ENCODE data around the gene OTOA. TPM values are rescaled to one million over a fixed set of nuclear protein-coding genes. Genes with fewer than 3 reads are reported as not detected.
A peak's percentile ranks its signal among the peaks of the same experiment; 100 is the strongest.
"Not testable (repeated sequence)": the region's sequence is repeated elsewhere in the genome, so short reads cannot be mapped to it uniquely, and the experiment has no call there.

OTOA gene
- total RNA-seq, 1 experiment from 2014 or later: not detected

DNA sequence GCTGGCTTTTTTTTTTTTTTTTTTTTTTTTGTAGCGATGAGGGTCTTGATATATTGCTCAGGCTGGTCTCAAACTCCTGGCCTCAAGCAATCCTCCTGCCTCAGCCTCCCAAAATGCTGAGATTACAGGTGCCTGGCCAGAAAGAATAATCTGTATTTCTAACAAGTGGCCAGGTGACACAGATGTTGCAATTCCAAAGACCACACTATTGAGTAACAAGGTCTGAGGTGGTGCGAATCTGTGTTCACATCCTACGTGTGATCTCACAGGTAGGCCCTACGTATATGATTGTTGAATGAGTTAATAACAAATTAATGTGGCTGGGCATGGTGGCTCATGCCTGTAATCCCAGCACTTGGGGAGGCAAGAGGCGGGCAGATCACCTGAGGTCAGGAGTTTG is 33.3 kb downstream of the OTOA start:
- no peaks in the 10 kb centered on the region for H3K9me3 ChIP-seq
- DNase-seq: no peak
- H3K4me3 ChIP-seq: no peak overlapping the region
- H3K36me3 ChIP-seq: no peaks in the 10 kb centered on the region
- H3K27me3 ChIP-seq: no peaks in the 10 kb centered on the region

DNA sequence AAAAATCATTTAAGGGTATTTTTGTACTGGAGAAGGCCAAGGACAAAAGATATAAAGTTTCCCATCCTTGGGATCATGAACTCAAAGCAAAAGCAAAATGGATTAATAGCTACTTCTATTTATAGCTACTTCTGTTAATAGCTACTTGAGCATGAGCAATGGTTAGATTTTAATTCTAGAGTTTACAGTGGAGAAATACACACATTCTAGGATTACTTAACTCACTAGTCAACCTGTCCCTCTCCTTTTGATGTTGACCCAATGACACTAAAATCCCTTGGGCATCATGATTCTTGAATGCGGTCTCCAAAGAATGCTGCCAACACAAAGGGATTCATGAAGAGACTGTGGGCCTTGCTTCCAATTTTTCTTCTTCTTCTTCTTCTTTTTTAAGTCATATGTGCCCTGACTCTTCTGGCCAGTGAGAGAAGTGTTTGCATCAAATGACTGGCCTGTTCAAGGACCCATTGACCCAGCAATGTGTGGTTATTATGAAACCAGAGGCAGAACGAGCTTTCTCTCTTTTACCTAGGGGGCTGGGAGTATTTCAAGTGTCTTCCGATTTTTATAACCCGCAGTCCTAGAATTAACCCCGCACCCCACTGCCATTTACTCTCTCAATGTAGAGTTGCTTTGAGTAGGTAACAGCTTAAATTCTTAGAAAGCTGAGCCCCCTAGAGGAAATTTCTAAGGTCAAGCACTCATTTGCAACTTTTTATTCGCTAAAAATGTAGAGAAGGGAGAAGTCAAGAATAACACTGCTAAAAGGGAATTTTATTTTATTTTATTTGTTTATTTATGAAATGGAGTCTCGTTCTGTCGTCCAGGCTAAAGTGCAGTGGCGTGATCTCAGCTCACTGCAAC is 34.6 kb downstream of the OTOA start:
- Histone ChIP-seq H3K27me3 (no peaks in the 10 kb centered on the region), H3K9me3 (no peaks in the 10 kb centered on the region; the same call in 1 of the 2 replicates), H3K4me3 (no peak overlapping the region), H3K36me3 (no peaks in the 10 kb centered on the region)
- no peak for DNase-seq

DNA sequence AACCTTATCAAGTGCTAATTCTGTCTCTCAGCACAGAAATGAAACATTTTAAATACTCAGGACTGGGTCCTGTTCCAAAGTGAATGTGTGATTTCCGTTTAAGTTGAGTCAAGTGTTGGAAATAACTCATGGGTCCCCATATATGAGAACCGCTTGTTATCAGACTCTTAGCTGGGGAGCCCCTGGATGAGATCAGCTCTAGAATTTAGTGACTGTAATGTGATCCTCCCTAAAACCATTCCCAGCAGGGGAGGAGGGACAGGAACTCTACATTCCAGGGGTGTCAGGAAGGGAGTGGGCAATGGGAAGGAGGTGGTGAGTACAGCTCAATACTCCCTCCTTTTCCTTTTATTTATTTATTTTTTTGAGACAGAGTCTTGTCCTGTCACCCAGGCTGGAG is 37.5 kb downstream of the OTOA start:
- H3K4me3 ChIP-seq: no peak overlapping the region
- no peak for DNase-seq
- H3K27me3 ChIP-seq: no peaks in the 10 kb centered on the region
- H3K9me3 ChIP-seq: no peaks in the 10 kb centered on the region; the same call in 1 of the 2 replicates
- H3K36me3 ChIP-seq: no peaks in the 10 kb centered on the region

DNA sequence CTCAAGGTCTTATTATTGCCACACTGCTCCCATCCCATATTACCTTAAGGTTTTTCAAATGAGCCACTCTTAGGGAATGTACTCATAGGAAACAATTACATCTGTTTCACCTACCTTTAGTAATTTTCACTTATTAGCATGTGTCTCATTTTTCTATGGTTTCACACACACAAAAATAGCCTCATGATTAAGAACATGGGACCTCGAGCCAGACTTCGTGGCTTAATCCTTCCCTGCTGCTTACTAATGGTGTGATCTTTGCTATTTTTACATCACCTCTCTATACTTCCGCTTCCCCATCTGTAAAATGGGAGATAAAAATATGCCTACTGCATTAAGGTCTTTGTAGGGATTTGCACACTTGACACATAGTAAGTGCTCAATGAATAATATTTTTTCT is 38.5 kb downstream of the OTOA start:
- Histone ChIP-seq H3K27me3 (no peaks in the 10 kb centered on the region), H3K36me3 (no peaks in the 10 kb centered on the region), H3K4me3 (no peak overlapping the region), H3K9me3 (no peaks in the 10 kb centered on the region; the same call in 1 of the 2 replicates)
- DNase-seq: no peak

DNA sequence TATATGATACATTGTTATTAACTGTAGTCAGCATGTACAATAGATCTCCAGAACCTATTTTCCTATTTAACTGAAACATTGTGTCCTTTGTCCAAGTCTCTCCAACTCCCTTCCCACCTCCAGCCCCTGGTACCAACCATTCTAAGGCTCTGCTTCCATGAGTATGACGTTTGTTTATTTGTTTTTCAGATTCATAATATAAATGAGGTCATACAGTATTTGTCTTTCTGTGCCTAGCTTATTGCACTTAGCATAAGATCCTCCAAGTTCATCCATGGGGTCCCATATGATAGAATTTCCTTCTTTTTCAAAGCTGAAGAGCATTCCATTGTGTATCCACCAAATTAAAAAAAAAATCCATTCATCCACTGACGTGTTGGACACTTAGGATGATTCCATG is 39.4 kb downstream of the OTOA start:
- H3K27me3 ChIP-seq: no peaks in the 10 kb centered on the region
- H3K4me3 ChIP-seq: no peak overlapping the region
- H3K9me3 ChIP-seq: no peaks in the 10 kb centered on the region; the same call in 1 of the 2 replicates
- no peaks in the 10 kb centered on the region for H3K36me3 ChIP-seq
- no peak for DNase-seq

DNA sequence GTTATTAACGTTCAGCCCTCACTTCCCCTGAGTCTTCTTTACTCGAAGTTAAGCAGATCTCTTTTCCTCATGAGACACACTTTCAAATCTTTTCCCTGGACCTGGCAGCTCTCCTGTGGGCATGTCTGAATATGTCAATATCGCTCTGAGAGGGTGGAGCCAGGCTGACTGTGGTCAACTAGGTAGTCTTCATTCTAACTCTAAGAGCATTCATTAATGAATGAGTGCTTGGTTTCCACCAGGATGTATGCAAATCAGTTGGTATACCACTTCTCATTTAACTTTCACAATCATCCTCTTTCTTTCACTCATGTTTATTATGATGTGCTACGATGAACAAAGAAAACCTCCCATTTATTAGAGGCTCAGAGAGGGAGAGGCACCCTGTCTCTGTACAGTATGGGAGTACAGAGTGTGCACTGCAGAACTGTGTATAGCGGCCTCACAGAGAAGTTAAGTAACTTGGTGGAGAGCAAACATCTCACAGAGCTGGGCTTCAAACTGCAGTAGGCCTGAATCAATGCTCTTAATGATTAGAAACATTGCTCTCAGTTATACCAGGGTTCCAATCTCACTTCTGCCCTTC is 39.9 kb downstream of the OTOA start:
- Histone ChIP-seq H3K9me3 (no peaks in the 10 kb centered on the region; the same call in 1 of the 2 replicates), H3K4me3 (no peak overlapping the region), H3K27me3 (no peaks in the 10 kb centered on the region), H3K36me3 (no peaks in the 10 kb centered on the region)
- DNase-seq: no peak

DNA sequence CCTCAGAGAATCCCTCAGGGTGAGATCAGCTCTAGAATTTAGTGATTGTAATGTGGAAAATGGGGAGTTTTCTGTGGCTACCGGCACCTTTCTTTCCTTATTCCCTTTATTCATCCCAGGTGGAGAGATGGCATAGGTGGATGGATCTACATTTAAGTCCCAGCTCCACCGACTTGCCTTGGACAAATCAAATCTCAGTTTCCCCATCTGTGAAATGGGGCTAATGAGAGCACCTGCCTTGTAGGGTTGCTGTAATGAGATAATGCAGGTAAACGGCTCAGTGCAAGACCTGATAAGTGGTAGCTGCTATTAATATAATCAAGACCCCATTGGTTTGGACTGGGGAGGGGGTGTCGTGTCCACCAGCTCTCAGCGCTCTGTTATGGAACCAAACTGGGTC is 40.5 kb downstream of the OTOA start:
- no peak for DNase-seq
- no peak overlapping the region for H3K4me3 ChIP-seq
- H3K27me3 ChIP-seq: no peaks in the 10 kb centered on the region
- no peaks in the 10 kb centered on the region for H3K36me3 ChIP-seq
- H3K9me3 ChIP-seq: no peaks in the 10 kb centered on the region; the same call in 1 of the 2 replicates

DNA sequence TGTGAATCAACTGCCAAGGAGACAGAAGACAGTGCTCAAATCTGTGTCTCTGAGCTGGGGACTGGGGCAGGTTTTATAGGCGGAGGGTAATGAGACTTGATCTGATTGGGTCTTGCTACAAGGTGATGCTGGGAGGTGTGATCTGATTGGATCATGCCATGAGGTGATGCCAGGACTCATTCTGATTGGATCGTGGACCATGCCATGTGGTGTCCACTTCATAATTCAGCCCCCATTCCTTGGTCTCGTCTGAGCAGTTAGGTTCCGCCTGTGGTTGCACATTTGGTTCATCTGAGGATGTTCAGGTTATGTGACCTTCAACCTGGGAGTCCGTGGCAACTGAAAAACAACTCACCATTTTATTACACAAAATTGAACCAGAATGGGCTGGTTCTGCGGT is 41.0 kb downstream of the OTOA start:
- no peaks in the 10 kb centered on the region for H3K27me3 ChIP-seq
- no peaks in the 10 kb centered on the region for H3K36me3 ChIP-seq
- H3K9me3 ChIP-seq: no peaks in the 10 kb centered on the region; the same call in 1 of the 2 replicates
- no peak overlapping the region for H3K4me3 ChIP-seq
- no peak for DNase-seq

DNA sequence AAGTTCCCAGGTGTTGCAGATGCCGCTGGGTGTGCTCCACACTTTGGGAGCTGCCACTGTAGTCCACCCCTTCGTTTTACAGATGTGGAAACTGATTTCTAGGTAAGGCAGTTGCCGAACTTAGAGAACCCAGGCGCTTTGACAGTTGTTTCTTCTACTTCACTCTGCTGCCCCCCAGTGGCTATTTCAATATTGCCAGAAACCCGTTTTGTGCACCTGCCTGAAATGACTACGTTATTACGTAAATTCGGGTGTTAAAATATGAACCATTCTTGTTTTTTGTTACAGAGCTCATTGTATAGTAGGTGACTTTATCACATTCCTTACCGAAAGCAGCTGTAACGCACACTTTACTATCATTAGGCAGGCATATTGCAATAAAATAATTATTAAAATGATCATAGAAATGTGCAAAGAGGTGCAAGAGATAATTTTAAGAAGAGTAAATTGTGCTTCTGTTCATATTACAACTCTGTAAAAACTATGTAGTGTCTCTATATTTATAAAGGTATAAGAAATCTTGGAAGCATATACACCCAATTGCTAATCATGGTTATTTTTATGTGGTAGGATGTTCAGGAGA is 44.9 kb downstream of the OTOA start:
- H3K27me3 ChIP-seq: no peaks in the 10 kb centered on the region
- peak; percentile 49 for DNase-seq
- H3K4me3 ChIP-seq: no peak overlapping the region
- H3K36me3 ChIP-seq: no peaks in the 10 kb centered on the region
- no peaks in the 10 kb centered on the region for H3K9me3 ChIP-seq

DNA sequence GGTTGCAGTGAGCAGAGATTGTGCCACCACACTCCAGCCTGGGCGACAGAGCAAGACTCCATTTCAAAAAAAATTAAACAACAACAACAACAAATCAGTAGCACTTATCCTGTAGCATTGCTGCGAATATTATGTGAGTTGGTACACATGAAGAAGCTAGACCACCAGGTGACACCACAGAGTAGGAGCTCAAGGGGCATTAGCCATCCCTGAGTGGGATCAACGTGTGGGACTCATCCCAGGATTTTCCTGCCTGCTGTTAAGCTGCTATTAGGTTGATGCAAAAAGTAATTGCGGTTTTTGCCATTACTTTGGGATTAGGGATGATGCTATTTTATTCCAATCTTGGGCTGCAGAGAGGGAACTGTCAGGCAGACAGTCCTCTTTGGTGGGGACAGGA is 47.2 kb downstream of the OTOA start:
- no peak overlapping the region for H3K4me3 ChIP-seq
- H3K9me3 ChIP-seq: no peaks in the 10 kb centered on the region
- H3K27me3 ChIP-seq: no peaks in the 10 kb centered on the region
- no peak for DNase-seq
- H3K36me3 ChIP-seq: no peaks in the 10 kb centered on the region

DNA sequence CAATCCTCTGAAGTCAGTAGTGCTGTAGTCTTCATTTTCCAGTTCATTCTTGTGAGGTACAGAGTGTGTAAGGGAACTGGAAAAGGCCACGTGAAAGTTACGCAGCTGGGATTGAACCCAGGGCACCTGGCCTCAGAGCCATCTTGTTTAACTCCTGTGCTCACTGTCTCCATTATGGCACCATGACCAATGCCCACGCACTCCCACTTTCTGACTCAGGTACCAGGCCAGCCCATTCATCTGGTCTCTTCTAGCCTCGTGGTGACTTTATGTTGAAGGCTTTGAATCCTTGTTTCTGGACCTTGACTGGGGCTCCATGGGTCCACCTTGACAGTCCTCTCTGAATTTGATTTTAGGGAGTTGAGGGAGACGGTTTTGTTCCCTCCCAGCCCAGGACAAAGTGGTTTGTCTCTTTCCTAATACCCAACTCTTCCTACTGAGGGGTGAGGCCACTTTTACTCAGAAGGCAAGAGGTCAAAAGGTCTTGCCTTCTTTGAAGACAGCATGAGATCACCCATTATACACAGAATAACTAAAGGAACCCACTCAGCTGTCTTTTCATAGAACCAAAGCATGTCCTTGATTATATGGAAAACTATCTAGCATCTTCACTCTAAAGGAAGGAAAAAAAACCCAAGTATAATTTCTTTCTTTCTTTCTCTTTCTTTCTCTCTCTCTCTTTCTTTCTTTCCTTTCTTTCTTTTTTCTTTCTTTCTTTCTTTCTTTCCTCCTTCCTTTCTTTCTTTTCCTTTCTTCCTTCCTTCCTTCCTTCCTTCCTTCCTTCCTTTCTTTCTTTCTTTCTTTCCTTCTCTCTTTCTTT is 50.0 kb downstream of the OTOA start:
- DNase-seq: no peak
- H3K4me3 ChIP-seq: no peak overlapping the region
- H3K36me3 ChIP-seq: no peaks in the 10 kb centered on the region
- no peaks in the 10 kb centered on the region for H3K9me3 ChIP-seq
- no peaks in the 10 kb centered on the region for H3K27me3 ChIP-seq

DNA sequence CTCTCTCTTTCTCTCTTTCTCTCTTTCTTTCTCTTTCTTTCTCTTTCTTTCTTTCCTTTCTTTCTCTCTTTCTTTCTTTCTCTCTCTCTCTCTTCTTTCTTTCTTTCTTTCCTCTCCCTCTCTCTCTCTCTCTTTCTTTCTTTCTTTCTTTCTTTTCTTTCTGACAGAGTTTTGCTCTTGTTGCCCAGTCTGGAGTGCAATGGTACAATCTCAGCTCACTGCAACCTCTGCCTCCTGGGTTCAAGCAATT is 50.5 kb downstream of the OTOA start:
- not testable (repeated sequence) for DNase-seq, H3K36me3 ChIP-seq, H3K4me3 ChIP-seq, H3K9me3 ChIP-seq, H3K27me3 ChIP-seq

DNA sequence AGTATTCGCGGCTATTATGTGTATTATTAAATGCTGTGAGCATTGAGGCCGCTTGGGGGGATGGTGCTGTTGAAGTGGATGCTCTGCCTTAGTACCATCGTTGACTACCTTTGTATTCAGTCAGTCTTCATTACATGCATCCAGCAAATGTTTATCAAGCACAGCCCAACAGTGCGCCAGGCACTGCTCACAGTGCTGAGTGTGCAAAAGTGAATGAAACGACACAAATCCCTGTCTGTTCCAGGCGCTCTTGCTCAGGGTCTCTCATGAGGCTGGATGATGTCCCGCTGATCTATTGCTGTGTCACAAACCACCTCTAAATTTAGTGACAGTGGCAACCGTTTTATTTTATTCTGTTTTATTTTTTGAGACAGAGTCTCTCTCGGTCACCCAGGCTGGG is 53.8 kb downstream of the OTOA start:
- Histone ChIP-seq H3K9me3 (no peaks in the 10 kb centered on the region), H3K27me3 (peaks cover 2% of the 10 kb centered on the region; the same call in 1 of the 2 replicates), H3K4me3 (no peak overlapping the region), H3K36me3 (no peaks in the 10 kb centered on the region)
- DNase-seq: no peak

DNA sequence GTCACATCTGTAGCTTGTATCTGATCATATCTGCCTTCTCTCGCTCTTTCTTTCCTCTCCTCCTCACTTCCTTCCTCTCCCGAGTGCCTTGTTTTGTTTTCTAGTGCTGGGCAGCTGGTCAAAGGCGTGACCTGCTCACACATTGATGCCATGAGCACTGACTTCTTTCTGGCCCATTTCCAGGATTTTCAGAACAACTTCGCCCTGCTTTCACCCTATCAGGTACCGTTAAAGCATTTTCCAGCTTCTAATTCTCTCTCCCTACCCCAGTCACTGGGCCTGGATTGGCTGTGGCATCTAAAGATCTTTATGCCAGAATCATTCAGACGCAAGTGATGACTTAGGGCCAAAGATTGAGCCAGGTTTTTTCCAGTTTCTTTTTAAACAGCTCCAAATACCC is 55.5 kb downstream of the OTOA start:
- Histone ChIP-seq H3K4me3 (no peak overlapping the region), H3K27me3 (peaks cover 2% of the 10 kb centered on the region; the same call in 1 of the 2 replicates), H3K36me3 (no peaks in the 10 kb centered on the region), H3K9me3 (no peaks in the 10 kb centered on the region)
- DNase-seq: no peak

DNA sequence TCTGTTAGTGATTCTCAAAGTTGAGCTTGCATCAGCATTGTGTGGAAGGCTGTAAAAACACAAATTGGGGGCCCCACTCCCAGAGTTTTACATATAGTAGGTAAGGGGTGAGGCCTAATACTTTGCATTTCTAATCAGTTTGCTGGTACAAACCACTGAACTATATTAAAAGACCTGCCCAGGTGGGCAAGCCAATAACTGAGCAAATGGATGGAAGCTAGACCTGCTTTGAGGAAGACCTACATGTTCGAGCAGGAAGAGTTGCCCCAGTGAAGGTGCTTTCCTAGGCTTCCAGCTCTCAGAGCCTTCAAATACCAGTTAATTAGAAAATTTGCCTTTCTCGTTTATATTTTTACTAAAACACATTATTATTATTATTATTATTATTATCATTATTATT is 56.8 kb downstream of the OTOA start:
- no peak for DNase-seq
- H3K4me3 ChIP-seq: no peak overlapping the region
- H3K27me3 ChIP-seq: peaks cover 2% of the 10 kb centered on the region; the same call in 1 of the 2 replicates
- no peaks in the 10 kb centered on the region for H3K9me3 ChIP-seq
- no peaks in the 10 kb centered on the region for H3K36me3 ChIP-seq

DNA sequence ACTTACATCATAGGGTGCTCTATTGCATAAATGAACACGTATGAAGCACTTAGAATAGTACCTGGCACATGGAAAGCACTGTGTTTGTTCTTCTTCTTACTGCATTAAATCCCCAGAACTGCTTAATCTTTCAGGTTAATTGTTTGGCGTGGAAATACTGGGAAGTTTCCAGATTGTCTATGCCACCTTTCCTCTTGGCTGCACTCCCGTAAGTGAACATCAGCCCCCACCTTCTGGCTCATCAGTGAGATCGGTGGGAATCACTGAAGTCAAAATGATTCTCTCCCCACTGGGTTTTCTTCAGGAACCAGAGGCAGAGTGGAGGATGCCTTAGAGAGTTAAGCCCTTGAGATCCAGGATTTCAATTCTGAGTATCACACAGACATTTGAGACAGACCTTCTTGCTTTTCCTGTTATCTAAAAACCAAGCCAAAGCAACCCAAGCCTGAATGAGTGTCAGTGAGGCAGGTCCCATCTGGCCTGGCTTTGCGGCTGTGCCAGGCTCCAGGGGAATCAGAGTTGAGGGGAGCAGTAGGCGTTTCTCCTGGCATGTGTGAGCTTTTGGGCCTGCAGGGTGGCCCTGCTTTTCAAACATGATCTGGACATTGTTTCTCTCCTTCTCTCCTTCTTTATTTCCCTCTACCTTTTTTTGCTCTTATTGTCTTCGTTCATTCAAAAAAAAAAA is 59.1 kb downstream of the OTOA start:
- H3K36me3 ChIP-seq: no peaks in the 10 kb centered on the region
- H3K4me3 ChIP-seq: no peak overlapping the region
- DNase-seq: no peak
- H3K27me3 ChIP-seq: peaks cover 2% of the 10 kb centered on the region; the same call in 1 of the 2 replicates
- no peaks in the 10 kb centered on the region for H3K9me3 ChIP-seq

DNA sequence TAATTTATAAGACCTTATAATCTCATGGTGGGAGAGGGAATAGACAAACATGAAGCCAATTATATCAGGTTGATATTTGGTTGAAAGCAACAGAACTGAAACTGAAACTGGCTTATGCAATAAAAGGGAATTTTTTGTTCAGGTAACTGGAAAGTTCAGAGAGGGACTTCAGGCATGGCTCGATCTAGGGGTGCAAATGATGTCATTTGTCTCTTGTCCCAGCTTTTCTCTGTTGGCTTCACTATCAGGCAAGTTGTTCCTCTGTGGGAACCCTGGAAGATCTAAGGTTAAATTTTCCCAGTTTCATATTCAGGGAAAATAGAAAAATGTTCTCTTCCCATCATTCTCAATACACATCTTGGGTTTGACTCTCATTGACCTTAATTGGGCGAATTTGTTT is 59.8 kb downstream of the OTOA start:
- Histone ChIP-seq H3K9me3 (no peaks in the 10 kb centered on the region), H3K36me3 (no peaks in the 10 kb centered on the region)

More for the DNA sequence above, 59.8 kb downstream of the OTOA start:
- Histone ChIP-seq H3K27me3 (peaks cover 2% of the 10 kb centered on the region; the same call in 1 of the 2 replicates), H3K4me3 (no peak overlapping the region)
- DNase-seq: no peak

Data from MG63 (cell line).